HCT116 (cell line): ENCODE measurements around the gene SLC7A8. TPM values are rescaled to one million over a fixed set of nuclear protein-coding genes. Genes with fewer than 3 reads are reported as not detected.

Source experiments
- ATAC-seq: fragments of 200-7000 bp; cut with Tn5 transposase; 2 replicates; pipeline ENCODE4 v1.9.1; 2020; ENCODE audit warnings: mild to moderate bottlenecking, moderate library complexity
- BruUV-seq: library from RNA; stranded (reverse); fragments of 400-500 nt; replicated peaks from 2 replicates; lab custom pipeline; 2021; lab: Mats Ljungman, UMichigan
- CTCF ChIA-PET: fragments of 300-600 bp; sonication (Branson Sonifier 250); formaldehyde crosslinking; loops from one replicate; lab custom pipeline; 2021; ENCODE audit warnings: antibody characterized with exemption; lab: Charles Lee
- POLR2A ChIA-PET: fragments of 300-600, 350-600 bp; sonication (Branson Sonifier 250); formaldehyde crosslinking; loops from one replicate; lab custom pipeline; 2021; ENCODE audit warnings: antibody characterized with exemption; lab: Charles Lee
- RAD21 ChIA-PET, 2 experiments: fragments of 300-600 bp; sonication (Branson Sonifier 250); formaldehyde crosslinking; loops; one replicate each; lab custom pipeline; 2023; ENCODE audit warnings: low total read pairs in 2 of 2; ENCODE audit not compliant: uncharacterized antibody in 2 of 2, unreplicated experiment in 2 of 2, low non-redundant PET in 1 of 2; lab: Charles Lee
- DNase-seq: peaks from one replicate; pipeline ENCODE4 v3.0.0-alpha.2; 2010; ENCODE audit warnings: low read depth, low spot score
- H2AFZ ChIP-seq: fragments of 200-600 bp; shearing (Covaris generic), sonication (generic); 2 replicates; pipeline ENCODE4 v1.6.1; 2017; ENCODE audit warnings: low read depth, mixed run types, mixed read lengths, antibody characterized with exemption, low read length; ENCODE audit not compliant: poor library complexity, severe bottlenecking
- H3K27ac ChIP-seq: 2 replicates; pipeline ENCODE4 v1.5.1; 2012; ENCODE audit warnings: low read depth, low read length
- H3K27me3 ChIP-seq: fragments of 200-600 bp; sonication (generic); 2 replicates; pipeline ENCODE4 v1.6.1; 2016; ENCODE audit warnings: mixed run types, low read length, mixed read lengths; ENCODE audit not compliant: insufficient read depth
- H3K36me3 ChIP-seq, 2 experiments: fragments of 200-500 bp in 1 of 2; fragments of 200-600 bp in 1 of 2; sonication (Bioruptor generic) in 1 of 2; sonication (generic) in 1 of 2; 2 replicates each; pipeline versions ENCODE4 v1.5.1 to v1.6.1; 2014 to 2016; ENCODE audit warnings: low read length in 2 of 2, inconsistent platforms in 1 of 2, mixed read lengths in 1 of 2, mixed run types in 1 of 2; ENCODE audit not compliant: insufficient read depth in 2 of 2, control insufficient read depth in 1 of 2
- H3K4me1 ChIP-seq, 2 experiments: fragments of 200-600 bp in 1 of 2; sonication (generic) in 1 of 2; 2 replicates each; pipeline versions ENCODE4 v1.5.1 to v1.6.1; 2012 to 2017; ENCODE audit warnings: low read length in 2 of 2, inconsistent platforms in 1 of 2, mild to moderate bottlenecking in 1 of 2, mixed read lengths in 1 of 2, mixed run types in 1 of 2, moderate library complexity in 1 of 2; ENCODE audit not compliant: insufficient read depth in 2 of 2, control insufficient read depth in 1 of 2
- H3K4me2 ChIP-seq: fragments of 200-600 bp; sonication (generic); 2 replicates; pipeline ENCODE4 v1.6.1; 2017; ENCODE audit warnings: mixed run types, low read length, mixed read lengths
- H3K4me3 ChIP-seq, 2 experiments: fragments of 200-600 bp in 1 of 2; sonication (generic) in 1 of 2; replicated peaks in 1 of 2; 2 replicates each; pipeline ENCODE4 v1.5.1; 2011 to 2016; ENCODE audit warnings: low read length in 2 of 2, control low read depth in 1 of 2, low read depth in 1 of 2, mild to moderate bottlenecking in 1 of 2, mixed read lengths in 1 of 2, mixed run types in 1 of 2
- H3K79me2 ChIP-seq: fragments of 200-600 bp; sonication (generic); 2 replicates; pipeline ENCODE4 v1.6.1; 2017; ENCODE audit warnings: mild to moderate bottlenecking, mixed run types, low read length, moderate library complexity, mixed read lengths; ENCODE audit not compliant: insufficient read depth
- H3K9ac ChIP-seq: fragments of 200-600 bp; sonication (generic); 2 replicates; pipeline ENCODE4 v1.6.1; 2016; ENCODE audit warnings: low read length, mixed read lengths
- H3K9me2 ChIP-seq: fragments of 200-600 bp; sonication (generic), shearing (Covaris generic); 2 replicates; pipeline ENCODE4 v1.6.1; 2017; ENCODE audit warnings: mixed run types, mild to moderate bottlenecking, moderate library complexity; ENCODE audit not compliant: insufficient read depth
- H3K9me3 ChIP-seq, 2 experiments: fragments of 200-500 bp in 1 of 2; fragments of 200-600 bp in 1 of 2; sonication (Bioruptor generic) in 1 of 2; sonication (generic) in 1 of 2; 2 replicates each; pipeline ENCODE4 v1.6.1; 2014 to 2017; ENCODE audit warnings: low read length in 2 of 2, mixed read lengths in 2 of 2, inconsistent platforms in 1 of 2, low read depth in 1 of 2, mild to moderate bottlenecking in 1 of 2, mixed run types in 1 of 2, moderate library complexity in 1 of 2; ENCODE audit not compliant: control insufficient read depth in 1 of 2, insufficient read depth in 1 of 2
- H4K20me1 ChIP-seq: fragments of 200-600 bp; sonication (generic), shearing (Covaris generic); 2 replicates; pipeline ENCODE4 v1.6.1; 2017; ENCODE audit warnings: mixed run types, mild to moderate bottlenecking, moderate library complexity; ENCODE audit not compliant: insufficient read depth
- CEBPB ChIP-seq: IDR thresholded peaks from 2 replicates; pipeline ENCODE4 v1.6.1; 2012; ENCODE audit warnings: low read depth
- EGR1 ChIP-seq: IDR thresholded peaks from 2 replicates; pipeline ENCODE4 v1.6.1; 2012; ENCODE audit warnings: low read depth
- ELF1 ChIP-seq: IDR thresholded peaks from 2 replicates; pipeline ENCODE4 v1.6.1; 2012; ENCODE audit warnings: low read depth, borderline replicate concordance
- EZH2 ChIP-seq: fragments of 200-600 bp; sonication (generic); IDR thresholded peaks from 2 replicates; pipeline ENCODE4 v1.6.1; 2017; ENCODE audit warnings: antibody characterized with exemption, mixed run types
- EZH2phosphoT487 ChIP-seq: fragments of 200-600 bp; IDR thresholded peaks from 2 replicates; pipeline ENCODE4 v1.6.1; 2018; ENCODE audit warnings: antibody characterized with exemption, borderline replicate concordance
- FOSL1 ChIP-seq: IDR thresholded peaks from 2 replicates; pipeline ENCODE4 v1.6.1; 2012; ENCODE audit warnings: low read depth
- RAD21 ChIP-seq: IDR thresholded peaks from 2 replicates; pipeline ENCODE4 v1.6.1; 2012; ENCODE audit warnings: low read depth, mild to moderate bottlenecking
- SIN3A ChIP-seq: IDR thresholded peaks from 2 replicates; pipeline ENCODE4 v1.6.1; 2012; ENCODE audit warnings: low read depth
- YY1 ChIP-seq: IDR thresholded peaks from 2 replicates; pipeline ENCODE4 v1.6.1; 2011; ENCODE audit warnings: low read length, low read depth, moderate library complexity, mild to moderate bottlenecking; ENCODE audit not compliant: insufficient replicate concordance; ENCODE audit errors: extremely low read depth
- intact Hi-C: fragments of 100-400 bp; cut with micrococcal nuclease; formaldehyde crosslinking; loops from 2 replicates; pipeline ENCODE4 v1.10.0; 2022
- total RNA-seq: library from RNA; stranded (reverse); gene quantifications from one replicate; pipeline ENCODE4 v1.2.1, GENCODE V29; 2021; ENCODE audit not compliant: unreplicated experiment
- TF ChIP-seq, protein P1 (sequence below), 3 experiments: fragments of 200-600 bp in 1 of 3; sonication (generic) in 1 of 3; IDR thresholded peaks in 2 of 3; conservative IDR thresholded peaks in 1 of 3; 2 replicates each; pipeline ENCODE4 v1.5.1; 2012 to 2017; ENCODE audit warnings: low read depth in 2 of 3, low read length in 2 of 3, antibody characterized with exemption in 1 of 3, borderline replicate concordance in 1 of 3, control low read depth in 1 of 3, mild to moderate bottlenecking in 1 of 3, mixed read lengths in 1 of 3, mixed run types in 1 of 3, moderate library complexity in 1 of 3; ENCODE audit not compliant: insufficient read depth in 1 of 3
- TF ChIP-seq, protein P2 (sequence below): IDR thresholded peaks from 2 replicates; pipeline ENCODE4 v1.6.1; 2012

The SLC7A8 gene
- total RNA-seq, 1 experiment from 2014 or later = 5.3 TPM

DNA sequence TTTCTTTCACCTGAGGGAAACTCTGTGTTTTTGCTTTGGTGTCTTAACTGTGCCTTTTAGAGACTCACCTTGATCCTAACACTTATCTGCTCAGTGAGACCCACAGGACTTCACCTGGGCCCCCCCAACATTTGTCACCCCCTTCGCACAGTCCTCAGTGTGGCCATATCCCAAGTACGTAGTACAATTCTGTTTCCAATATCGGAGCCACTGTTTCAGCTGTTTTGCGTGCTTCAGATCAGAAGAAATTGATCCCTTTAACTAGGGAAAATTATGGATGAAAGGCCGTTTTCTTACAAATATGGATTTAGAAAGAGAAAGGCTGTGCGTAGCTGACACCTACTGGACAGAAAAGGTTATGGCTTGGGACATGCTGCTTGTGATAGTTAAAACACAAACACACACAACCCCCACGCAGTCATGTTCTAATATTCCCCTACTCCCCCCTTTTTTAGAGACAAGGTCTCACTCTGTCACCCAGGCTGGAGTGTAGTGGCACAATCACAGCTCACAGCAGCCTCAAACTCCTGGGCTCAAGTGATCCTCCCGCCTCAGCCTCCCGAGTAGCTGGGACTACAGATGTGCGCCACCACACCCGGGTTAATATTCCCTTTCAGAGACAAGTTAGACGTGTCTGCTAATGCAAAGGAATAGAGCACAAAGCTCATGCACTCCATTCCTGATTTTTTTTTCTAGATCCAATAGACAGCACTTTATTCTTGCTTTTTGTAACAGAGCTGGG lies 3.6 kb upstream of the SLC7A8 start:
- BruUV-seq = no TSS peak
- DNase-seq (peak; percentile 64), ATAC-seq (peak; percentile 68)
- Histone ChIP-seq H3K27ac (no peak overlapping the region), H3K4me1 (peaks cover 6 to 14% of the 10 kb centered on the region in 2 experiments; a peak in 3 of 4 replicates), H2AFZ (peak overlapping the region; percentile 96), H4K20me1 (no peaks in the 10 kb centered on the region), H3K27me3 (no peaks in the 10 kb centered on the region), H3K36me3 (no peaks in the 10 kb centered on the region), H3K4me2 (peak overlapping the region; percentile 34; the same call in 1 of the 2 replicates), H3K9me2 (no peaks in the 10 kb centered on the region), H3K9ac (no peak overlapping the region), H3K4me3 (no peak overlapping the region), H3K79me2 (no peaks in the 10 kb centered on the region), H3K9me3 (no peaks in the 10 kb centered on the region)
- CTCF ChIA-PET = interaction anchor here (0.5 to 10.2 kb wide), 10 partner anchors 9 to 454 kb away, joined by 3 to 162 read pairs (median 4); partner anchors contain the start of gene CEBPE
- RAD21 ChIA-PET = interaction anchor here (0.7 to 2.6 kb wide), 3 partner anchors 66 to 68 kb away, joined by 3 to 24 read pairs (median 4); partner anchors contain the start of gene CEBPE (in 1 of the 2)
- POLR2A ChIA-PET = no interaction called here
- TF ChIP-seq RAD21 = peak; percentile 94
- TF ChIP-seq ELF1 = no peak
- TF ChIP-seq, protein P1, sequence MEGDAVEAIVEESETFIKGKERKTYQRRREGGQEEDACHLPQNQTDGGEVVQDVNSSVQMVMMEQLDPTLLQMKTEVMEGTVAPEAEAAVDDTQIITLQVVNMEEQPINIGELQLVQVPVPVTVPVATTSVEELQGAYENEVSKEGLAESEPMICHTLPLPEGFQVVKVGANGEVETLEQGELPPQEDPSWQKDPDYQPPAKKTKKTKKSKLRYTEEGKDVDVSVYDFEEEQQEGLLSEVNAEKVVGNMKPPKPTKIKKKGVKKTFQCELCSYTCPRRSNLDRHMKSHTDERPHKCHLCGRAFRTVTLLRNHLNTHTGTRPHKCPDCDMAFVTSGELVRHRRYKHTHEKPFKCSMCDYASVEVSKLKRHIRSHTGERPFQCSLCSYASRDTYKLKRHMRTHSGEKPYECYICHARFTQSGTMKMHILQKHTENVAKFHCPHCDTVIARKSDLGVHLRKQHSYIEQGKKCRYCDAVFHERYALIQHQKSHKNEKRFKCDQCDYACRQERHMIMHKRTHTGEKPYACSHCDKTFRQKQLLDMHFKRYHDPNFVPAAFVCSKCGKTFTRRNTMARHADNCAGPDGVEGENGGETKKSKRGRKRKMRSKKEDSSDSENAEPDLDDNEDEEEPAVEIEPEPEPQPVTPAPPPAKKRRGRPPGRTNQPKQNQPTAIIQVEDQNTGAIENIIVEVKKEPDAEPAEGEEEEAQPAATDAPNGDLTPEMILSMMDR (IDR thresholded peaks at IDR 0.05 in 2 of 3, conservative IDR thresholded peaks at IDR 0.05 in 1 of 3; ENCODE audit: borderline replicate concordance in 1 of 3, insufficient read depth in 1 of 3, low read depth in 2 of 3, low read length in 2 of 3) = peak; percentile 76 to 98 (median 78)
- intact Hi-C loops = loop anchor here (1.0 to 5.0 kb wide), 3 partner anchors 67 to 200 kb away; no protein-coding TSS in a partner anchor

DNA sequence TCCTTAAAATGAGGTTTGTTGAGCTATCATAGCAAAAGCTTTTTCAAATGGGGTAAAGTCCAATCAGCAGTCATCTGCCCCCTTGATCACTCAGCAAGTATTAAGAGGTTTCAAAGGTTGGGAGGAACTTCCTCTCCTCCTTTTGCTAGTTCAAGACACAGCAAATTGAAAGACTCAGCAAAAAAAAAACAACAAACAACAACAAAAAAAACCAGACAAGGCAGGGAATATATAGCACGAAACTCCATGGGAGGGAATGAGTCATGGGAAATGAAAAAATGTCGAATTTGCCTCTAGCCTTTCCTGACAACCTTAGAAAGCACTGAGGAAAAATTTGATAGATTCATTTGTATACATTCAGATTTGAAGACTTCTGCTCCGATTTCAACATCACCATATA lies 1.6 kb upstream of the SLC7A8 start:
- Histone ChIP-seq H3K27ac (no peak overlapping the region), H3K9ac (no peak overlapping the region), H3K4me3 (no peak overlapping the region), H3K9me3 (no peaks in the 10 kb centered on the region), H3K4me1 (peaks cover 7 to 17% of the 10 kb centered on the region in 2 experiments; a peak in 3 of 4 replicates), H2AFZ (peak overlapping the region; percentile 48), H4K20me1 (no peaks in the 10 kb centered on the region), H3K79me2 (no peaks in the 10 kb centered on the region), H3K36me3 (no peaks in the 10 kb centered on the region), H3K27me3 (no peaks in the 10 kb centered on the region), H3K4me2 (peak overlapping the region; percentile 17; the same call in 1 of the 2 replicates), H3K9me2 (no peaks in the 10 kb centered on the region)
- ChIA-PET CTCF (interaction anchor here (1.9 to 10.2 kb wide), 2 partner anchors 60 to 65 kb away, joined by 5 to 162 read pairs; partner anchors contain the start of gene CEBPE), RAD21 (interaction anchor here (0.9 to 2.3 kb wide), 3 partner anchors 64 to 66 kb away, joined by 4 to 10 read pairs (median 6); partner anchors contain the start of gene CEBPE (in 1 of the 2)), POLR2A (interaction anchor here (1.0 to 1.8 kb wide), 2 partner anchors 65 to 90 kb away, joined by 3 to 9 read pairs; partner anchors contain the start of genes ACIN1 and C14orf119)
- DNase-seq (no peak), ATAC-seq (no peak)
- intact Hi-C loops = loop anchor here (5.0 kb wide), 1 partner anchor 198 kb away; no protein-coding TSS in a partner anchor
- BruUV-seq = no TSS peak
- TF ChIP-seq FOSL1 (no peak), CEBPB (no peak), EZH2 (no peak), SIN3A (no peak), EGR1 (no peak), YY1 (no peak), EZH2phosphoT487 (no peak), ELF1 (no peak), RAD21 (no peak)
- TF ChIP-seq, protein P2, sequence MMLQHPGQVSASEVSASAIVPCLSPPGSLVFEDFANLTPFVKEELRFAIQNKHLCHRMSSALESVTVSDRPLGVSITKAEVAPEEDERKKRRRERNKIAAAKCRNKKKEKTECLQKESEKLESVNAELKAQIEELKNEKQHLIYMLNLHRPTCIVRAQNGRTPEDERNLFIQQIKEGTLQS = no peak
- TF ChIP-seq, protein P1 (IDR thresholded peaks at IDR 0.05 in 2 of 3, conservative IDR thresholded peaks at IDR 0.05 in 1 of 3; ENCODE audit: borderline replicate concordance in 1 of 3, insufficient read depth in 1 of 3, low read depth in 2 of 3, low read length in 2 of 3) = no peak
